ENCODE data around the gene AUH. TPM values are rescaled to one million over a fixed set of nuclear protein-coding genes. Genes with fewer than 3 reads are reported as not detected.

AUH gene
- total RNA-seq, 1 donor from 2014 or later, result 24.9 TPM

- Mint-ChIP-seq H3K36me3 (ENCODE audit: insufficient read depth) (no peaks in the 10 kb centered on the region), H3K4me3 (ENCODE audit: low read depth) (no peak overlapping the region), H3K27me3 (no peaks in the 10 kb centered on the region), H3K27ac (peak overlapping the region; percentile 3), H3K4me1 (ENCODE audit: low read depth) (peaks cover 17% of the 10 kb centered on the region), H3K9me3 (ENCODE audit: low read depth) (no peaks in the 10 kb centered on the region)
- no peak for DNase-seq (ENCODE audit: low spot score, unreplicated experiment)
- TF ChIP-seq, protein P1, sequence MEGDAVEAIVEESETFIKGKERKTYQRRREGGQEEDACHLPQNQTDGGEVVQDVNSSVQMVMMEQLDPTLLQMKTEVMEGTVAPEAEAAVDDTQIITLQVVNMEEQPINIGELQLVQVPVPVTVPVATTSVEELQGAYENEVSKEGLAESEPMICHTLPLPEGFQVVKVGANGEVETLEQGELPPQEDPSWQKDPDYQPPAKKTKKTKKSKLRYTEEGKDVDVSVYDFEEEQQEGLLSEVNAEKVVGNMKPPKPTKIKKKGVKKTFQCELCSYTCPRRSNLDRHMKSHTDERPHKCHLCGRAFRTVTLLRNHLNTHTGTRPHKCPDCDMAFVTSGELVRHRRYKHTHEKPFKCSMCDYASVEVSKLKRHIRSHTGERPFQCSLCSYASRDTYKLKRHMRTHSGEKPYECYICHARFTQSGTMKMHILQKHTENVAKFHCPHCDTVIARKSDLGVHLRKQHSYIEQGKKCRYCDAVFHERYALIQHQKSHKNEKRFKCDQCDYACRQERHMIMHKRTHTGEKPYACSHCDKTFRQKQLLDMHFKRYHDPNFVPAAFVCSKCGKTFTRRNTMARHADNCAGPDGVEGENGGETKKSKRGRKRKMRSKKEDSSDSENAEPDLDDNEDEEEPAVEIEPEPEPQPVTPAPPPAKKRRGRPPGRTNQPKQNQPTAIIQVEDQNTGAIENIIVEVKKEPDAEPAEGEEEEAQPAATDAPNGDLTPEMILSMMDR (IDR thresholded peaks at IDR 0.05; ENCODE audit: unreplicated experiment), result no peak
Observed at GRCh38 chr9:91247278-91247677, 114.4 kb downstream of the AUH start.

DNA sequence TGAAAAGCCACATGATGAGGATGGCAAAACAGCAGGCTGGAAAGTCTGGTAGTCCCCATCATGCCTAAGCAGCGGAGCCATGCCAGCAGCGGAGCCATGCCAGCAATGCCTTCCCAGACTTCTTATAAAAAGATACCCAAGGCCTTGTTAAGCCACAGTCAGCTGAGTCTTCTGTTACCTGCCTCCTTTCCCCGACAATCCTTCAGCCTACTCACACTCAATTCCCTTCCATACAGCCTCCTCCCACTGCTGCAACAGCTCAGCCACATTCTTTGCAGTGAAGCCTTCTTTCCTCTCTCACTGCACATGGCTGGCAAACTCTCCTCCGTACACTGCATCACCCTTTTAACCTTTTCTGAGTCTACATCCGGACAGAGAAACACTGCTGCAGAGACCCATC is 114.9 kb downstream of the AUH start:
- Mint-ChIP-seq H3K4me1 (ENCODE audit: low read depth) (peaks cover 17% of the 10 kb centered on the region), H3K9me3 (ENCODE audit: low read depth) (no peaks in the 10 kb centered on the region), H3K27ac (peak overlapping the region; percentile 3), H3K27me3 (no peaks in the 10 kb centered on the region), H3K4me3 (ENCODE audit: low read depth) (no peak overlapping the region), H3K36me3 (ENCODE audit: insufficient read depth) (no peaks in the 10 kb centered on the region)
- DNase-seq (ENCODE audit: low spot score, unreplicated experiment), result no peak
- TF ChIP-seq, protein P1 (IDR thresholded peaks at IDR 0.05; ENCODE audit: unreplicated experiment), result no peak

DNA sequence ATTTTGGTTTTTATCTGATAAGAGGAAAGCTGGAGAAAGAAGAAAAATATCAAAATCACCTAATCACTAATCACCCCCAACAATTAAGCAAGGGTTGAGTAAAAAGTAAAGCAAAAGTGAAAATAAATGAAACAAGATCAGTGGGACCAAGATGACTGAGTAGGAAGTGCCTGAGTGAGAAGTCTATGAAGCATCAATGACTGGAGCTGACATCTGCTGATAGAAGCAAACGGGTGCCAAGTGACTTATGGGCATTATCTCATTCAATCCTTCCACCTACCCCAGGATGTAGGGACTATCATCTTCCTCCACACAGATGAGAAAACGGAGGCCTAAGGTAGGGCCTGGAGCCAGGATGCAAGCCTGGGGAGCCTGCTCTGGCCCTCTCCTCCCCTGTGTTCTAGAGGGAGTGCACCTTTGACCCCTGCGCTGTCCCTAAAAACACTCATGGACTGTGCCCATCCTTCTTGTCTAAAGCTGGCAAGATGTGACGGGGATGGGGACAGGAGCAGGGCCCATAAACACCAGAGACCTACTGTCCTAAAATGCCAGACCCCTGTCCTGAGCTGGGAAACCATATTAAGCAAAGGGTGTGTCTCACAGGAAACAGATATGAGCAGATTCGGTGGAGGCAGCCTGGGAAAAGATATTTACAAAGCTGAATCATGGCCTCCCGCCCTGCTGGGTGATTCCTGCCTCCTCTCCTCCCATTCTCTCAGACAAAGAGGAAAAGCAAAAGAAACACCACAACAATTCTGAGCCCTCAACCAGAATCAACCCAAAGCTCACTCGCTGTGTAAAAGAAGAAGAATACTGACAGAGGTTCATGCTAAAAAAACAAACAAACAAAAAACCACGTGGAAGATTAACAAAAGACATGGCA is 116.0 kb downstream of the AUH start:
- H3K4me3 Mint-ChIP-seq (ENCODE audit: low read depth), result no peak overlapping the region
- no peaks in the 10 kb centered on the region for H3K36me3 Mint-ChIP-seq (ENCODE audit: insufficient read depth)
- H3K27me3 Mint-ChIP-seq, result no peaks in the 10 kb centered on the region
- no peaks in the 10 kb centered on the region for H3K9me3 Mint-ChIP-seq (ENCODE audit: low read depth)
- H3K27ac Mint-ChIP-seq, result no peak overlapping the region
- H3K4me1 Mint-ChIP-seq (ENCODE audit: low read depth), result peaks cover 17% of the 10 kb centered on the region
- TF ChIP-seq, protein P1 (IDR thresholded peaks at IDR 0.05; ENCODE audit: unreplicated experiment), result no peak
- no peak for DNase-seq (ENCODE audit: low spot score, unreplicated experiment)

DNA sequence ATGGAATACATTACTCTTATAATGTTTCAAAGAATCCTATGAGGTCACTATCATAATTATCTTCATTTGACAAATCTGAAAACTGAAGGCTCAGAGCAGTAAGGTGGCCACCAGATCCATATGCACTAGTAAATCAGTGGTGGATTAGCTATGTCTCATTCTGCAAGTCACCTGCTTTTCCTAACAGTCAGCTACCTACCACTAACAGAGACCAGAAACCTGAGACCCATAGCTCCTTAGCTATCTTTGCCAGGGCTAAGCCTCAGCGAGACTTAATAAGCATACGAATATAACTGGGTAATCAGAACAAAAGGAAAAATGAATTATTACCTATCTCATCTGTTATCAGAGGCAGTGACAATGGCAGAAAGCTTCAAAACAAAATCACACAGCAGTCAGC is 118.7 kb downstream of the AUH start:
- H3K27ac Mint-ChIP-seq, result no peak overlapping the region
- H3K9me3 Mint-ChIP-seq (ENCODE audit: low read depth), result no peaks in the 10 kb centered on the region
- no peak overlapping the region for H3K4me3 Mint-ChIP-seq (ENCODE audit: low read depth)
- no peaks in the 10 kb centered on the region for H3K36me3 Mint-ChIP-seq (ENCODE audit: insufficient read depth)
- DNase-seq (ENCODE audit: low spot score, unreplicated experiment), result no peak
- H3K4me1 Mint-ChIP-seq (ENCODE audit: low read depth), result peaks cover 17% of the 10 kb centered on the region
- no peaks in the 10 kb centered on the region for H3K27me3 Mint-ChIP-seq
- TF ChIP-seq, protein P1 (IDR thresholded peaks at IDR 0.05; ENCODE audit: unreplicated experiment), result no peak

- TF ChIP-seq, protein P1 (IDR thresholded peaks at IDR 0.05; ENCODE audit: unreplicated experiment), result no peak
- no peak overlapping the region for H3K27ac Mint-ChIP-seq
- H3K27me3 Mint-ChIP-seq, result no peaks in the 10 kb centered on the region
- no peaks in the 10 kb centered on the region for H3K9me3 Mint-ChIP-seq (ENCODE audit: low read depth)
- no peak overlapping the region for H3K4me3 Mint-ChIP-seq (ENCODE audit: low read depth)
- peaks cover 12% of the 10 kb centered on the region for H3K4me1 Mint-ChIP-seq (ENCODE audit: low read depth)
- DNase-seq (ENCODE audit: low spot score, unreplicated experiment), result no peak
- no peaks in the 10 kb centered on the region for H3K36me3 Mint-ChIP-seq (ENCODE audit: insufficient read depth)
Observed at GRCh38 chr9:91241909-91242308, 119.8 kb downstream of the AUH start.

Measured in progenitor cell of endocrine pancreas (in vitro differentiated cells).